Right cardiac atrium (tissue), 5 donors: Measurements from ENCODE around the gene PSD4. TPM values are rescaled to one million over a fixed set of nuclear protein-coding genes. Genes with fewer than 3 reads are reported as not detected.

Source experiments
- ATAC-seq, 2 donors: fragments of 200-7000 bp; cut with Tn5 transposase; one replicate each; pipeline versions ENCODE4 v1.8.0 to v1.9.1; 2020; ENCODE audit warnings: moderate library complexity in 2 of 2, mild to moderate bottlenecking in 1 of 2
- DNase-seq, 3 donors: peaks; one replicate each; pipeline ENCODE4 v3.0.0-alpha.2; 2020
- H3K27ac ChIP-seq: one replicate; pipeline ENCODE4 v1.5.1; 2013; ENCODE audit warnings: mild to moderate bottlenecking, low read length, control low read depth, moderate library complexity
- H3K27me3 ChIP-seq: one replicate; pipeline ENCODE4 v1.6.1; 2013; ENCODE audit not compliant: control insufficient read depth, insufficient read depth
- H3K4me1 ChIP-seq: one replicate; pipeline ENCODE4 v1.6.1; 2013; ENCODE audit warnings: low read length; ENCODE audit not compliant: control insufficient read depth, insufficient read depth
- H3K4me3 ChIP-seq: one replicate; pipeline ENCODE4 v1.5.1; 2013; ENCODE audit warnings: low read length, control low read depth
- H3K9me3 ChIP-seq: one replicate; pipeline ENCODE4 v1.6.1; 2013; ENCODE audit warnings: low read length; ENCODE audit not compliant: control insufficient read depth
- WGBS: extraction: QIAGEN DNeasy Blood & Tissue Kit; methylation state at CpG from one replicate; pipeline ENCODE4 v1.1.7; 2013; 5-methylcytosine and 5-hydroxymethylcytosine counted together
- intact Hi-C, 4 donors: fragments of 100-400 bp; cut with DNase I; formaldehyde crosslinking; loops; one replicate each; pipeline versions ENCODE4 v1.11.0 to v1.14.0; 2022 to 2023
- polyA plus RNA-seq: library from polyadenylated mRNA; stranded (reverse); fragments of 200-250 nt; gene quantifications from one replicate; pipeline ENCODE4 v1.2.3, GENCODE V29; 2013
- total RNA-seq, 4 donors: library from RNA; stranded (reverse); fragmentation: NEBNext Ultra II Directional; extraction: Animal tissue kit (Norgen Biotek cat#: 25700); gene quantifications; one replicate each; pipeline ENCODE4 v1.2.1, GENCODE V29; 2021
- donor health status: healthy with polysubstance abuse.
- donor health status: DM: no; HTN: yes; CAD: no.
- donor health status: DM: no; HTN: no; CAD: no.
- donor health status: DM: no; HTN: yes; CAD: no; lungs with severe emphysema.
- donor health status: DM: yes; HTN: yes; CAD: no.

The PSD4 gene
- total and polyA plus RNA-seq, 5 donors, result 1.0 to 4.0 (median 2.6) TPM

GRCh38 chr2:113133704-113134598, 39.8 kb upstream of the PSD4 start:
- WGBS, result 66% methylated on average over 7 of the region's 7 CpGs
- H3K4me3 ChIP-seq, result no peak overlapping the region
- no peak overlapping the region for H3K27ac ChIP-seq
- intact Hi-C loops, result loop anchor here in 1 of 4 donors (10.0 kb wide), 1 partner anchor 241 kb away; no protein-coding TSS in a partner anchor
- H3K4me1 ChIP-seq, result peaks cover 4% of the 10 kb centered on the region
- H3K27me3 ChIP-seq, result no peaks in the 10 kb centered on the region
- DNase-seq (no peak), ATAC-seq (no peak)
- H3K9me3 ChIP-seq, result no peaks in the 10 kb centered on the region

DNA sequence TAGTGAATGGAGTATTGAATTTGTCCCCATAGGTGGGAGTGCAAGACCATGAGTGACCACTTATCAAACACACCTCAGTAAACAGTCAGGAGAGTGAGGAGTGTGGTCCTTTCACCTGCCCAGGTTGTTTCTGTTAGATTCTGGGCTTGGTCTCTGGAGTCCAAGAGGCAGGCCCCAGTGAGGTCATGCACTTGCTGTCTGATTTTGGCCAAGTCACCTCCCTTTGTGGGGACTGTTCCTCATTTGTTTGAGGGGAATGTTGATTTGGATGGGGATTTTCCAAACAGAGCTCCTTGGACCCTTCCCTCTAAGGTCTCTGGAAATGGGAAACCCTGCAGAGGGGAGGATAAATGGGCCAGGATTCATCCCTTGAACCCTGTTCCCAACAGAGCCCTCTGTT, 39.1 kb upstream of the PSD4 start:
- H3K27me3 ChIP-seq, result no peaks in the 10 kb centered on the region
- no peak overlapping the region for H3K4me3 ChIP-seq
- intact Hi-C loops, result loop anchor here in 3 of 4 donors (5.0 to 10.0 kb wide), 3 partner anchors 63 to 240 kb away; no protein-coding TSS in a partner anchor
- peaks cover 4% of the 10 kb centered on the region for H3K4me1 ChIP-seq
- no peak overlapping the region for H3K27ac ChIP-seq
- no peak for DNase-seq
- ATAC-seq, result no peak
- H3K9me3 ChIP-seq, result no peaks in the 10 kb centered on the region

DNA sequence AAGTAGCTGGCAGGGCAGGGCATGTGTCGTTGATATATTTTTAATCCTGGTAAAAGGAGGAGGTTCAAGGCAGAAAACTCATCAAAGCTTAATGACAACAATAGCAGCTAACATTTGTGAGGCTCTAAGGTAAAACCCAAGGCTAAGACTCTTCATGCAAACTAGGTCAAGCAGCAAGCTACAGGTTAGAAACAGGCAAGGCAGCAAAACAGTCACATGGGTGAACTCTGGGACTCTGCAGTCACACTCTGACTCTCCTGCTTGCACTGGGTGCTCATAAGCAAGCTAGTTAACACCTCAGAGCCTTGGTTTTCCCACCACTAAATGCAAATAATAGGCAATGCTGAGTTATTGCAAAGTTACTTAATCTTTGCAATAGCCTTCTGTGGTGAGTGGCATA, 38.5 kb upstream of the PSD4 start:
- H3K27me3 ChIP-seq, result no peaks in the 10 kb centered on the region

GRCh38 chr2:113136828-113137775, 36.7 kb upstream of the PSD4 start:
- 51% methylated on average over 8 of the region's 8 CpGs for WGBS
- Histone ChIP-seq H3K27me3 (no peaks in the 10 kb centered on the region), H3K27ac (no peak overlapping the region), H3K4me1 (peaks cover 4% of the 10 kb centered on the region), H3K9me3 (no peaks in the 10 kb centered on the region), H3K4me3 (no peak overlapping the region)
- intact Hi-C loops, result loop anchor here in 3 of 4 donors (5.0 to 10.0 kb wide), 3 partner anchors 60 to 238 kb away; no protein-coding TSS in a partner anchor
- ATAC-seq (peak in 1 of 2 donors; percentile 42), DNase-seq (no peak)

More for the DNA sequence above, 38.5 kb upstream of the PSD4 start:
- H3K9me3 ChIP-seq, result no peaks in the 10 kb centered on the region
- H3K27ac ChIP-seq, result no peak overlapping the region
- H3K4me3 ChIP-seq, result no peak overlapping the region
- ATAC-seq (no peak), DNase-seq (no peak)
- H3K4me1 ChIP-seq, result peaks cover 4% of the 10 kb centered on the region
- intact Hi-C loops, result loop anchor here in 3 of 4 donors (5.0 to 10.0 kb wide), 3 partner anchors 62 to 239 kb away; no protein-coding TSS in a partner anchor
- WGBS, result 79% methylated on average over 1 of the region's 1 CpG

DNA sequence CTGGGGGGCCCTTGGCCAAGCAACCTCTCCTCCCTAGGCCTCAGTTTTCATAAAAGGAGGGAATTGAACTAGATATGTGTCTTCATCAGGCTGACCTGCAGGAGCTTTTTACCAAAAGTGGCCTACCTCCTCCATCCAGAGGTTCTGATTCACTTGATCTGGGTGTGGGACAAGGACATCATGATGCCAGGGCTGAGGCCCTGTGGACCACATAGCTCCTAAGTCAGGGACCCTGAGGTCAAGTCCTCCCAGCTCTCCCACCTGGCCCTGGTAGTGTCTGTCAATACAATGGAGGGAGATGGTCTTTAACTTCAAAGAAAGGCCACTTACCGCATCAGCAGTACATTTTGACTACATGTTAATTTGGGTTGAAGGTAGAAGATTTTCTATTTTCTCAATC, 35.9 kb upstream of the PSD4 start:
- ATAC-seq (no peak), DNase-seq (no peak)
- no peak overlapping the region for H3K4me3 ChIP-seq
- no peak overlapping the region for H3K27ac ChIP-seq
- intact Hi-C loops, result loop anchor here in 3 of 4 donors (5.0 to 10.0 kb wide), 3 partner anchors 59 to 237 kb away; no protein-coding TSS in a partner anchor
- peaks cover 4% of the 10 kb centered on the region for H3K4me1 ChIP-seq
- no peaks in the 10 kb centered on the region for H3K9me3 ChIP-seq
- H3K27me3 ChIP-seq, result no peaks in the 10 kb centered on the region
- 100% methylated on average over 1 of the region's 1 CpG for WGBS

DNA sequence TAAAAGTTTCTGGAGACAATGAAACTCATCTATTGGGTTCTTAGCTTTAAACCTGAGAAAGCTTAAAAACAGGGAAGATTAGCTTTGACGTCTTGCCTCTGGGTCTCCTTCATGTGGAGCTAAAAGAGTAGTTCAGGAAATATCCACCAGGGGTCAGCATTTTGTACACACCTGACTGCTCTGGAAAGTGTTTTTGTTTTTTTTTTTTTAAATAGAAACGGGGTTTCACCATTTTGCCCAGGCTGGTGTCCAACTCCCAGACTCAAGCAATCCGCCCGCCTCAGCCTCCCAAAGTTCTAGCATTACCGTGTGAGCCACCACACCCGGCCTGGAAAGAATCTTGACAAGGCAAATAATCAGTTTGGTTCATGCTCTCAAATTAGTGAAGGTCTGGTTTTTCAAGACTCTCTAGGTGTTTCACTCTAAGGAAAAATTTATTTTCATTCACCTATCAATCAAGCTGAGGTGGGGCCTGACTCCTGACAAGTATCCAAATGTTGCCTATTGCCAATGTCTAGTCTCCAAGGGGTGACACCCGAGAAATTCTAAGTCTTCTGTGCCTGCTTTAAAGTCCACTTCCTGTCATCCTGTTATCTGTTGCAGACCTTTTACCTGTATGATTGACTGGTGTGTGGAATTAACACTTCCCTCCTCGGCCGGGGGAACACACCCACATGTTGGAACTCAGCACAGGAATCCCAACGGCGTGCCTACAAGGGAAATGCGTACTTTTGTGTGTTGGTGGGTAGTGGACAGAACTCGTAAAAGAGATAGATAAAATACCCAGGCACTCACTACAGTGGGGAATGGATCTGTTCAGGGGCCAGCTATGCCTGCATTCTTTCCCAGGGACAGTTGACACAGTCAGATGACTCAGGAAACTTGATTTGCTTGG, 35.1 kb upstream of the PSD4 start:
- DNase-seq, result no peak
- intact Hi-C loops, result loop anchor here in 3 of 4 donors (5.0 to 10.0 kb wide), 3 partner anchors 59 to 236 kb away; no protein-coding TSS in a partner anchor

DNA sequence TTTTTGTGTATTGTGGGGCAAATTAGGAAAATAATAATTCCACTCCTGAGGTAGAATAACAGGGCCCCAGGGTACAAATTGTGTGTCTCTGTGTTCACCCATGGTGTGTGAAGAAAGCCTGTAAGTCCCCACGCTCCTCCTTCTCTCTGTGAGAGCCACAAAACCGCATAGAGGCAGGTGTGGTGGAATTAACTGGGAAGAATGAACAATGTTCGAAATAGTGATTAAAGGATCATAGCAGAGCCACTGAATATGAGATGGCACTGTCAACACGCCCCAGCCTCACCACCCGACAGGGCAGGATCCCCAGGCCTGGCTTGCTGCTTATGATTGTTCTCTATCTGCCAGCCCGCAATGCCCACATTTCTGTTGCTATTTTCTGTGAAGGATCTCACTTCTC, 32.3 kb upstream of the PSD4 start:
- DNase-seq (no peak), ATAC-seq (no peak)
- Histone ChIP-seq H3K4me3 (no peak overlapping the region), H3K27ac (no peak overlapping the region), H3K4me1 (no peaks in the 10 kb centered on the region), H3K9me3 (no peaks in the 10 kb centered on the region), H3K27me3 (no peaks in the 10 kb centered on the region)
- WGBS, result 80% methylated on average over 6 of the region's 6 CpGs
- intact Hi-C loops, result loop anchor here in 1 of 4 donors (2.0 kb wide), 1 partner anchor 59 kb away; no protein-coding TSS in a partner anchor

More for the DNA sequence above, 35.1 kb upstream of the PSD4 start:
- no peak overlapping the region for H3K4me3 ChIP-seq
- ATAC-seq, result peak; percentile 59 to 61
- H3K27me3 ChIP-seq, result no peaks in the 10 kb centered on the region
- 35% methylated on average over 13 of the region's 13 CpGs for WGBS
- H3K4me1 ChIP-seq, result peaks cover 4% of the 10 kb centered on the region
- H3K27ac ChIP-seq, result no peak overlapping the region
- no peaks in the 10 kb centered on the region for H3K9me3 ChIP-seq

GRCh38 chr2:113142290-113142689, 31.5 kb upstream of the PSD4 start:
- H3K27me3 ChIP-seq, result no peaks in the 10 kb centered on the region
- H3K9me3 ChIP-seq, result no peaks in the 10 kb centered on the region
- no peak for DNase-seq
- intact Hi-C loops, result no loop called here
- H3K27ac ChIP-seq, result no peak overlapping the region
- no peak for ATAC-seq
- WGBS, result 91% methylated on average over 2 of the region's 2 CpGs
- no peaks in the 10 kb centered on the region for H3K4me1 ChIP-seq
- H3K4me3 ChIP-seq, result no peak overlapping the region

- WGBS, result 79% methylated on average over 4 of the region's 4 CpGs
- ATAC-seq (no peak), DNase-seq (no peak)
- no peak overlapping the region for H3K4me3 ChIP-seq
- no peaks in the 10 kb centered on the region for H3K4me1 ChIP-seq
- H3K9me3 ChIP-seq, result no peaks in the 10 kb centered on the region
- no peak overlapping the region for H3K27ac ChIP-seq
- H3K27me3 ChIP-seq, result no peaks in the 10 kb centered on the region
- intact Hi-C loops, result no loop called here
These were observed 29.5 kb upstream of the PSD4 start for GRCh38 chr2:113144259-113144658.
